Activated T-cell treated with anti-CD3 and anti-CD28 coated beads for 4 hours (primary cell): Measurements from ENCODE around the gene CSMD2.
A peak's percentile ranks its signal among the peaks of the same experiment; 100 is the strongest.
"Not testable (repeated sequence)": the region's sequence is repeated elsewhere in the genome, so short reads cannot be mapped to it uniquely, and the experiment has no call there.

Experiments
- DNase-seq: peaks from one replicate; pipeline ENCODE4 v3.0.0-alpha.2; 2020

Gene CSMD2

DNA sequence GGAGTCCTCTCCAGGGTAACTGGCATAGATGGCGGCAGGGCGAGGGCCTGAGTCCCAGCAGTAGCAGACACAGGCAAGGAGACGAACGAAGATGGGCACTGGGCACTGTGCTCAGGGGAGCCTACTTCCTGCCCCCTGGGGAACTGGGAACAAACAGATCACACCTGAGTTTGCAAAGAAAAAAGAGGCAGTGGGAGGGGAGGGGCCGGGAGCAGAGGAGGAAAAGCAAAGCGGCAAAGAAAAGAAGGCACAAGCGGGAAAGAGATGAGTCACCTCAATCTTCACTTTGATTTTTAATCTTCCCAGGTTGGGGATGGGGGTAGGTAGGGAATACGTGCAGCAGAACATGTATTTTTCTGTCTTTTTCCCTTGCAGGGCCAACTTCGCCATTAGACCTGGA, 648.6 kb downstream of the CSMD2 start:
- no peak for DNase-seq

- no peak for DNase-seq
These were observed 649.4 kb downstream of the CSMD2 start for GRCh38 chr1:33515607-33516006.

DNA sequence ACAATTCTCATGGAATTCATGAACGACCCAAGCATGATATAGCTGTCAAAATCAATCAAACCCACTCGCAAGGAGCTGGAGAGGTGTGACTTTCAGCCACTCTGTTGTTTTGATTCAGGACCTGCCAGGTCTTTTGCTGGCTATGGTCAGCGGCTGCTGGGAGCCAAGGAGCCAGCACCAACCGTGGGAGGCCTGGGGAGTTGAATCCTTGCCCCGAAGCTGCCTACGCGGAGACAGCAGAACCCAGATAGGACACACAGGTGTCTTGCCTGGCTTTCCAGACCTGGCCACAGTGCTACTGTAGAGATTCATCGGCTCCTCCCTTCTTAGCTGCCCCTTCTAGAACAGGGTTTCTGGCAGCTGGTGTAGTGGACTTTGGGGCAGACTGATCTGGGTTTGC, 649.9 kb downstream of the CSMD2 start:
- DNase-seq = no peak

- DNase-seq = no peak
These were observed 652.6 kb downstream of the CSMD2 start for GRCh38 chr1:33512226-33513011.

DNA sequence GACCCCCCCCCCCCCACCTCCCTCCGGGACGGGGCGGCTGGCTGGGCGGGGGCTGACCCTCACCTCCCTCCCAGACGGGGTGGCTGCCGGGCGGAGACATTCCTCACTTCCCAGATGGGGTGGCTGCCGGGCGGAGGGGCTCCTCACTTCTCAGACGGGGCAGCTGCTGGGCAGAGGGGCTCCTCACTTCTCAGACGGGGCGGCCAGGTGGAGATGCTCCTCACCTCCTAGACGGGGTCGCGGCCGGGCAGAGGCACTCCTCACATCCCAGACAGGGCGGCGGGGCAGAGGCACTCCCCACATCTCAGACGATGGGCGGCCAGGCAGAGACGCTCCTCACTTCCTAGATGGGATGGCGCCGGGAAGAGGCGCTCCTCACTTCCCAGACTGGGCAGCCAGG, 655.8 kb downstream of the CSMD2 start:
- not testable (repeated sequence) for DNase-seq

GRCh38 chr1:33508151-33508550, 656.9 kb downstream of the CSMD2 start:
- no peak for DNase-seq

GRCh38 chr1:33507661-33508060, 657.4 kb downstream of the CSMD2 start:
- no peak for DNase-seq

DNA sequence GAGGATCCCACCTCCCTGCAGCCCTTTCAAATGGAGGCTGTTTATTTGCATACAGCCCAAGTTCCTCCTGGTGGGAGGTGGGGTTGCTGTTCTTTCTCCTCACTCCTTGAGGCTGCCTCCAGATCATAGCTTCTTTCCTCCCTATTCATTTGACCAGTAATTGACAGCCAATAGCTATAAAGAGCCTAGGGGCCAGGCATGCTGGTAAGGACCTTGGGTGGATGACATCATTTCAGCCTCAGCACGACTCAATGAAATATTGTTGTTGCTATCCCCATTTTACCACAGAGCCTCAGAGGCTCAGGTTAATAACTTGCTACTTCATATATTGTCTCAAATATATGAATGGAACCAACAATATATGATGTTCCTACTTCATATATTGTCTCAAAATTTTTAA, 661.5 kb downstream of the CSMD2 start:
- no peak for DNase-seq

GRCh38 chr1:33502726-33503125, 662.3 kb downstream of the CSMD2 start:
- DNase-seq = no peak

GRCh38 chr1:33501774-33502173, 663.3 kb downstream of the CSMD2 start:
- no peak for DNase-seq

GRCh38 chr1:33501309-33501708, 663.7 kb downstream of the CSMD2 start:
- no peak for DNase-seq

DNA sequence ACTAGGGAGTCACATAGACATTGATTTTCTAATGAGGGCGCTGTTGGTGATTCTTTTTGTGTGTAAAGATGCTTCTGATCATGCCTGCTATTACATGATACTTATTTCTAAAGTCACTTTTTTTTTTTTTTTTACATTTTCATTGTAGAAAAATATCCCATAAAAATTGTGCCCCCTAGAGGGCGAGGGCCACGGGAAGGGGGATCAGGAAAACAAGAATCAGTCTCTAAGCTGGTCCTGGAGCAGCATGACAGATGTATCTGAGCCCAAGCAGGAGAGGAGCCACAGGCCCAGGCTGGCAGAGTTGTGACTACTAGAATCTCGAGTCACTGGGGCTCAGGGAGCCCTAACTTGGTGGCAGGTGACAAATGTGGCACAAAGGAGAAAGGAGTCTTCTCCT, 664.5 kb downstream of the CSMD2 start:
- no peak for DNase-seq

GRCh38 chr1:33497410-33497809, 667.6 kb downstream of the CSMD2 start:
- no peak for DNase-seq

DNA sequence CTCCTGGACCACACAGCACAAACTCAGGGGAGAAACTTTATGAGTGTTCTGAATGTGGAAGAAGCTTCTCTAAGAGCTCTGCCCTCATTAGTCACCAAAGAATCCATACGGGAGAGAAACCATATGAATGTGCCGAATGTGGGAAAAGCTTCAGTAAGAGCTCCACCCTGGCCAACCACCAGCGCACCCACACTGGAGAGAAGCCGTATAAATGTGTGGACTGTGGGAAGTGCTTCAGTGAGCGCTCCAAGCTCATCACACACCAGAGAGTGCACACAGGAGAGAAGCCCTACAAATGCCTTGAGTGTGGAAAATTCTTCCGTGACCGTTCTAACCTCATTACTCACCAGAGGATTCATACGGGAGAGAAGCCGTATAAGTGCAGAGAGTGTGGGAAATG, 670.1 kb downstream of the CSMD2 start:
- no peak for DNase-seq

DNA sequence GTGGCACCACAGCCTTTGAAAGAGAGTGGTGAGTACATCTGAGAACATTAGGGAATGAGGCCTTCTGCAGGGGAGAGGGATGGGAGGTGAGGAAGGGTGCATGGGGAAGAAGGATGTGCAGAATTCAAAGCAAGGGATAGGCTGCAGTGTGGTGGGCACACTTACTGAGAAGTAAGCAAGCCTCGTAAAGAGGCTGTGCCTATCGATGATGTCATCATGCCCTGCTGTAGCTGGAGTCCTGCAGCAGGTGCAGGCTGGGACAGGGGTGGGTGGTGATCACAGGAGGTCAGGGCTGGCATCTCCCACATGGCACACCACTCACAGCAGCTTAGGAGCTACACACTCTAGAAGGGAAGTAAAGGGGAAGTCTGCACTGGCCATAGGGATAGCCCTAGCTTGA, 676.4 kb downstream of the CSMD2 start:
- DNase-seq = no peak

- DNase-seq = no peak
These were observed 682.6 kb downstream of the CSMD2 start for GRCh38 chr1:33482412-33482811.

DNA sequence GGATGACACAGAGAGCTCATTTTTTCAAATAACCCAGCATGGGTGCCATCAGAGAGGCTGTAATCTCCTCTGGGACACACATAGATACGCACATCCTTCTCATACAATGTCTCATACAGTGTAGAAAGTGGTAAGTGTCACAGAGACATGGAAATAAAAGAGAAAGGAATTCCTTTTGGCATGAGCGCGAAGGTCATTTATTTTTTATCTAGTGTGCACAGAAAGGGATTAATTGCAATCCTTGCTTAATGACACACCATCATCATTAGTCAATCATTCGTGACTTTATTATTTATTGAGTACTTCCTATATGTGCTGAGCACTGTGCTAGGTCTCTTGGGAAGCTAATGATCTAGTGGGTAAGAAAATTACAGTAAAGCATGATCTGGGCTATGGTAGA, 687.6 kb downstream of the CSMD2 start:
- DNase-seq = no peak

DNA sequence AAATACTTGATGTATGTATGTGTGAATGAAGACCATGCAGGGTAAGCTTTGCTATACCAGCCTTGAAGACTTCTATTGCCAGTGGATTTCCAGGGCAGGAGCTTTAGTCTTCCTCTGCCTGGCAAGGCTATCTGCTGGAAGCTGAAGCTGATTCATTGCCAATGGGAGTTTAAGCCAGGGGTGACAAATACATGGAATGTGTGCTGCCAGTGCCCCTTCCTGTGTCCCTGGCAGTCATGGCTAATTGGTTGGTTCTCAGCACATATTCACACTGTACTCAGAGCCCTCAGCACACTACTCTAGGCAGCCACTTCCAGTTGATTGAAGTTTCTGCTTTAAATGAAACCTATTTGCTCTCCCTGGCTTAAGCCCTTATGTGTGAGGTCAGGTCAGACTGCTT, 691.1 kb downstream of the CSMD2 start:
- DNase-seq = no peak

DNA sequence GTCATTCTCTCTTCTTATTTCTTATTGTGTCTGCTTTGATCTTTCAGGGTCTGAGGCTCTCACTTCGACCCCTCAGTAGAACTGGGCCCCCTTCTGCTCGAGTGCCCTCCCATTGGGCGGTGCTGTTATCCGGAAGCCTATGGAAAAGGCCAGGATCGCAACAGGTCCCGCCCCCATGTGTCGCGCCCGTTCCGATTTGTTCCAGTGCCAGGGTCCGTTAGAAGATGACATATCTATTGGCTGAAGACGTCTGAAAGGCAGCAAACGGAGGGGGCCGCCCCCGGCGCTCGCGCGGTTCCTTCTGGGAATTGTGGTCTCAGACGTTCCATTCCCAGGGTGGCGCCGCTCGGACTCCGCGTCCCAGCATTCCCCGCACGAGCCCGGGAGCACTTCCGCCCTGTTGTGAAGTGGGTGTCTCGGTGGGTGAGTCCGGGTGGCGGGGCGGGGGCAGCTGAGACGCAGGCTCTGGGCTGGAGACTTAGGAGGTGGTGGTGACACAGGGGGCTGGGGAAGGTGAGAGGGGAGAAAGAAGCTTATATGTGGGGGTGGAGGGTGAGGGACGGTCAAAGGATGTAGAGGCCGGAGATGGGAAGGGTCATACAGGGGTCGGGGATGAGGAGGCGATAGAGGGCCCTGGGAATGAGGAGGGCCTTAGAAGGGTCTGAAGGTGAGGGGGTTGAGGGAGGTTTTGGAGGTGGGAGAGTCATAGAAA, 692.6 kb downstream of the CSMD2 start, which contains the start of gene ZSCAN20:
Gene ZSCAN20, plus strand, starts transcription at position 377 of the 712 bp plus-strand sequence. CDS start 6,644 bp downstream, outside the sequence.
- peak; percentile 76 for DNase-seq

GRCh38 chr1:33471416-33471815, 693.6 kb downstream of the CSMD2 start:
- DNase-seq = no peak

- peak; percentile 25 for DNase-seq
These were observed 694.5 kb downstream of the CSMD2 start for GRCh38 chr1:33470495-33471012.

DNA sequence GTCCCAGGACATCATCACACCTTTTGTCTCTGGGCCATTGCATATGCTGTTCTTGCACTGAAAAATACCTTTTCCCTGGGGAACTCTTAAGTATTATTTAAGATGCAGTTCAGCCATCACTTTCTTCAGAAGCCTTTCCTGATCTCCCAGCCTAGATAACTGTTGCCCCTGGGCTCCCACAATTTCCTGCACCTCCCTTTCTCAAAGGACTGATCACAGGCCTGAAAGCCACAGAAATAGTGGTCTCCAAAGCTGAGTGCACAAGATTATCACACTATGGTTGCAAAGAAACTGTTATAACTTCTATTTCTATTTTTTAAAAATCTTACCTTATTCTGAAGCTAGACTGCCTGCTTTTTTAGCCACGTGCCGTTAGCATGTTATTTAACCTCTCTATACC, 695.3 kb downstream of the CSMD2 start:
- DNase-seq = no peak

GRCh38 chr1:33468967-33469366, 696.1 kb downstream of the CSMD2 start:
- DNase-seq = no peak

- no peak for DNase-seq
These were observed 696.5 kb downstream of the CSMD2 start for GRCh38 chr1:33468531-33468930.
